Panc1 (cell line): Measurements from ENCODE around the gene P4HA3.

ENCODE experiments used
- POLR2AphosphoS5 ChIP-seq: IDR thresholded peaks from 2 replicates; pipeline ENCODE4 v1.6.1; 2012; ENCODE audit warnings: mild to moderate bottlenecking, low read depth, low read length, moderate library complexity
- SIN3A ChIP-seq: IDR thresholded peaks from 2 replicates; pipeline ENCODE4 v1.6.1; 2012; ENCODE audit warnings: low read depth, mild to moderate bottlenecking, low read length, moderate library complexity, borderline replicate concordance; ENCODE audit not compliant: insufficient read depth
- TF ChIP-seq, protein P1 (sequence below): fragments of 450-650 bp; IDR thresholded peaks from 2 replicates; pipeline ENCODE4 v1.5.1; 2017; ENCODE audit warnings: mild to moderate bottlenecking
- TF ChIP-seq, protein P2 (sequence below), 2 experiments: IDR thresholded peaks; 2 replicates each; pipeline ENCODE4 v1.6.1; 2011 to 2012; ENCODE audit warnings: low read depth in 2 of 2, control low read depth in 1 of 2, low read length in 1 of 2, mild to moderate bottlenecking in 1 of 2, moderate library complexity in 1 of 2; ENCODE audit not compliant: insufficient read depth in 1 of 2

DNA sequence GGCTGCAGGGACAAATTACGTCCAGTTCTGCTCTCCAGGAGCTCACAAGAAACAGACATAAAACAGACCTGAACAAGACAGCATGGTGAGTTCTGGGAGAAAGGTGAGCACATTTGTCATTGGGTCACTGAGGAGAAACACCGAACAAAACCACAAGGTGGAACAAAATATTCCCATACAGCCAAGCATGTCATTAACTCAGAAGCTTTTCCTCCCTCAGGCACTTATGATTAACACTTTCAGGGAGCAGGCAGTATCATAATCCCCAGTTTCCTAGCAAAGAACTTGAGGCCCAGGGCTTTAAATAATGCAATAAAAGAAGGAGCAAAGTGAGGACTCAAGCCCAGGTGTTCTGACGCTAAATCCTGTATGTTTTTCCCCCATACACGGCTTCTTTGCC, 43.0 kb downstream of the P4HA3 start:
- TF ChIP-seq, protein P1, sequence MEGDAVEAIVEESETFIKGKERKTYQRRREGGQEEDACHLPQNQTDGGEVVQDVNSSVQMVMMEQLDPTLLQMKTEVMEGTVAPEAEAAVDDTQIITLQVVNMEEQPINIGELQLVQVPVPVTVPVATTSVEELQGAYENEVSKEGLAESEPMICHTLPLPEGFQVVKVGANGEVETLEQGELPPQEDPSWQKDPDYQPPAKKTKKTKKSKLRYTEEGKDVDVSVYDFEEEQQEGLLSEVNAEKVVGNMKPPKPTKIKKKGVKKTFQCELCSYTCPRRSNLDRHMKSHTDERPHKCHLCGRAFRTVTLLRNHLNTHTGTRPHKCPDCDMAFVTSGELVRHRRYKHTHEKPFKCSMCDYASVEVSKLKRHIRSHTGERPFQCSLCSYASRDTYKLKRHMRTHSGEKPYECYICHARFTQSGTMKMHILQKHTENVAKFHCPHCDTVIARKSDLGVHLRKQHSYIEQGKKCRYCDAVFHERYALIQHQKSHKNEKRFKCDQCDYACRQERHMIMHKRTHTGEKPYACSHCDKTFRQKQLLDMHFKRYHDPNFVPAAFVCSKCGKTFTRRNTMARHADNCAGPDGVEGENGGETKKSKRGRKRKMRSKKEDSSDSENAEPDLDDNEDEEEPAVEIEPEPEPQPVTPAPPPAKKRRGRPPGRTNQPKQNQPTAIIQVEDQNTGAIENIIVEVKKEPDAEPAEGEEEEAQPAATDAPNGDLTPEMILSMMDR = no peak
- TF ChIP-seq POLR2AphosphoS5 (no peak), SIN3A (no peak)
- TF ChIP-seq, protein P2, sequence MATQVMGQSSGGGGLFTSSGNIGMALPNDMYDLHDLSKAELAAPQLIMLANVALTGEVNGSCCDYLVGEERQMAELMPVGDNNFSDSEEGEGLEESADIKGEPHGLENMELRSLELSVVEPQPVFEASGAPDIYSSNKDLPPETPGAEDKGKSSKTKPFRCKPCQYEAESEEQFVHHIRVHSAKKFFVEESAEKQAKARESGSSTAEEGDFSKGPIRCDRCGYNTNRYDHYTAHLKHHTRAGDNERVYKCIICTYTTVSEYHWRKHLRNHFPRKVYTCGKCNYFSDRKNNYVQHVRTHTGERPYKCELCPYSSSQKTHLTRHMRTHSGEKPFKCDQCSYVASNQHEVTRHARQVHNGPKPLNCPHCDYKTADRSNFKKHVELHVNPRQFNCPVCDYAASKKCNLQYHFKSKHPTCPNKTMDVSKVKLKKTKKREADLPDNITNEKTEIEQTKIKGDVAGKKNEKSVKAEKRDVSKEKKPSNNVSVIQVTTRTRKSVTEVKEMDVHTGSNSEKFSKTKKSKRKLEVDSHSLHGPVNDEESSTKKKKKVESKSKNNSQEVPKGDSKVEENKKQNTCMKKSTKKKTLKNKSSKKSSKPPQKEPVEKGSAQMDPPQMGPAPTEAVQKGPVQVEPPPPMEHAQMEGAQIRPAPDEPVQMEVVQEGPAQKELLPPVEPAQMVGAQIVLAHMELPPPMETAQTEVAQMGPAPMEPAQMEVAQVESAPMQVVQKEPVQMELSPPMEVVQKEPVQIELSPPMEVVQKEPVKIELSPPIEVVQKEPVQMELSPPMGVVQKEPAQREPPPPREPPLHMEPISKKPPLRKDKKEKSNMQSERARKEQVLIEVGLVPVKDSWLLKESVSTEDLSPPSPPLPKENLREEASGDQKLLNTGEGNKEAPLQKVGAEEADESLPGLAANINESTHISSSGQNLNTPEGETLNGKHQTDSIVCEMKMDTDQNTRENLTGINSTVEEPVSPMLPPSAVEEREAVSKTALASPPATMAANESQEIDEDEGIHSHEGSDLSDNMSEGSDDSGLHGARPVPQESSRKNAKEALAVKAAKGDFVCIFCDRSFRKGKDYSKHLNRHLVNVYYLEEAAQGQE (IDR thresholded peaks at IDR 0.05; ENCODE audit: insufficient read depth in 1 of 2, low read depth in 2 of 2, low read length in 1 of 2) = no peak
